Ovary (tissue), 9 donors: ENCODE results near the gene UBTD1. TPM values are rescaled to one million over a fixed set of nuclear protein-coding genes. Genes with fewer than 3 reads are reported as not detected.

ENCODE experiments used
- DNase-seq, 5 donors: peaks; one replicate each; pipeline ENCODE4 v3.0.0-alpha.2; 2019 to 2020
- H3K27ac ChIP-seq, 2 donors: fragments of 200-600 bp; one replicate each; pipeline versions ENCODE4 v1.5.1 to v1.8.0; 2019 to 2022
- H3K27me3 ChIP-seq: fragments of 200-600 bp; one replicate; pipeline ENCODE4 v1.8.0; 2022
- H3K36me3 ChIP-seq: fragments of 200-600 bp; sonication (generic); one replicate; pipeline ENCODE4 v1.5.1; 2019
- H3K4me1 ChIP-seq: one replicate; pipeline ENCODE4 v1.8.1; 2013; ENCODE audit warnings: mild to moderate bottlenecking, moderate library complexity; ENCODE audit not compliant: insufficient read depth
- H3K4me3 ChIP-seq: fragments of 200-600 bp; sonication (generic); one replicate; pipeline ENCODE4 v1.5.1; 2017
- H3K9me3 ChIP-seq, 2 donors: fragments of 200-600 bp in 1 of 2; sonication (generic) in 1 of 2; one replicate each; pipeline versions ENCODE4 v1.5.1 to v1.8.1; 2013 to 2019; ENCODE audit warnings: mild to moderate bottlenecking in 1 of 2, moderate library complexity in 1 of 2
- CTCF ChIP-seq, 3 donors: fragments of 450-650 bp in 2 of 3; fragments of 200-600 bp in 1 of 3; IDR thresholded peaks; one replicate each; pipeline versions ENCODE4 v1.5.1 to v1.8.0; 2016 to 2022; ENCODE audit warnings: antibody characterized with exemption in 3 of 3, mild to moderate bottlenecking in 1 of 3
- EP300 ChIP-seq: sonication (generic); formaldehyde crosslinking; IDR thresholded peaks from one replicate; pipeline ENCODE4 v1.6.1; 2017; ENCODE audit warnings: antibody characterized with exemption
- POLR2A ChIP-seq: fragments of 450-650 bp; IDR thresholded peaks from one replicate; pipeline ENCODE4 v1.6.1; 2017; ENCODE audit warnings: antibody characterized with exemption, mild to moderate bottlenecking, moderate library complexity
- WGBS, 3 donors: extraction: QIAGEN DNeasy Blood & Tissue Kit in 1 of 3; methylation state at CpG; one replicate each; pipeline versions ENCODE4 v1.1.5 to v1.1.7; 2013 to 2017; 5-methylcytosine and 5-hydroxymethylcytosine counted together
- intact Hi-C, 4 donors: fragments of 100-400 bp; cut with DNase I; formaldehyde crosslinking; loops; one replicate each; pipeline versions ENCODE4 v1.11.0 to v1.15.1; 2022 to 2023
- polyA plus RNA-seq, 2 donors: library from polyadenylated mRNA; stranded (reverse); fragments of 200-250 nt in 1 of 2; fragments of 350-450 nt in 1 of 2; fragmentation: Illumina TruSeq in 1 of 2; extraction: RNeasy Lipid Tissue Mini Kit (QIAGEN cat#74804) in 1 of 2; gene quantifications; one replicate each; pipeline ENCODE4 v1.2.3, GENCODE V29; 2013 to 2014
- total RNA-seq, 7 donors: library from RNA; depleted of rRNA in 2 of 7; stranded (reverse); fragments of >200 nt in 2 of 7; fragmentation: NEBNext Ultra II Directional in 3 of 7; extraction: Animal tissue kit (Norgen Biotek cat#: 25700) in 3 of 7; gene quantifications; one replicate each; pipeline versions ENCODE4 v1.1.0 to v1.2.4, GENCODE V29; 2016 to 2023
- donor health status: DM: no; HTN: no; CAD: no; lungs with moderate emphysema.
- donor health status: DM: no; HTN: no; CAD: no.
- donor health status: Bipolar disorder and iron deficiency.
- donor health status: DM: yes; HTN: yes; CAD: no.
- donor health status: DM: no; HTN: no; CAD: no.
- donor health status: DM: yes; HTN: yes; CAD: no.

Gene UBTD1
- total and polyA plus RNA-seq, 9 donors: 0.20 to 15.2 (median 11.5) TPM

DNA sequence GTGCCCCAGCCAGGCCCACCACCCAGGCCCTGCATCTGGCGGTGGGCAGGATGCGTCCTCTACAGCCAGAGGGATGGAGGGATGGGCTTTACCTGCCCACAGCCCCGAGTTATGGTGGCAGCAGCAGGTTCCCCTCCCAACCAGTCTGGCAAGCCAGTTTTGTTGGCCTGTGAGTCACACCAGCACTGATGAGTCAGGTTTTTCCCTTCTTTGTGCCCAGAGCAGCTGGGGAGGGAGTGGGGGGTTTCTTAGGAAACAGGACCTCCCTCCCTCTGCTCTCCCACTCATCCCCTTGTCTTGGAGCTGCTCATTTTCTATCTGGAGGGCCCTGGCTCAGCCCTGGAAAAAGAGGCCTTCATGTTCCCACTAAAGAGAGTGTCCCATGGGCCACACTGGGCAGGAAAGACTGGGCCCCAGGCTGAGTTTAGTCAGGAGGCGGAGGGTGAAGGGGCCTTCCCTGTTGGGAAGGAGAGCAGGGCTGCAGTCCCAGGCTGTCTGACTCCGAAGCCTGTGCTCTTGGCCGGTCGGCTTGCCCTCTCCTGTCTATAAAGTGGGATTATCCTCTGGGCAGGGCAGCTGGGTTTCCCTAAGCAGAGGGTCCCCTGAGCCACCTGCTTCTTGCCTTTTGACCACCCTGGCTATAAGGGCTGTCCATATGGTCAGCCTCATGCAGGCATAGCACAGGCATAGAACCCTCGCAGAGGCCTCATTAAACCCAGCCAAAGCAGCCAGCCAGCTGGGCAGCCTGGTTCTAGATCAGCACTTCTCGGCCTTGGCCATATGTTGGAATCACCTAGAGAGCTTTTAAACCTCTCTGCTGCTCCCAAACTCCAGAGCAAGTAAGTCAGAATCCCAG lies 43.7 kb downstream of the UBTD1 start:
- DNase-seq: peak; percentile 78 to 90 (median 80)
- Histone ChIP-seq H3K9me3 (no peaks in the 10 kb centered on the region), H3K4me1 (peaks cover 23% of the 10 kb centered on the region), H3K27me3 (no peaks in the 10 kb centered on the region), H3K4me3 (no peak overlapping the region), H3K36me3 (no peaks in the 10 kb centered on the region), H3K27ac (peak overlapping the region; percentile 75 to 79)
- intact Hi-C loops: loop anchor here in 3 of 4 donors (2.0 to 10.0 kb wide), 3 partner anchors 40 to 48 kb away; partner anchors contain the start of genes MMS19 (in 2 of the 3) and UBTD1 (in 2 of the 3)
- 32 to 55% (median 54%) methylated on average over 9 of the region's 9 CpGs for WGBS, 3 donors
- no peak for TF ChIP-seq CTCF (IDR thresholded peaks at IDR 0.05)
- no peak for TF ChIP-seq POLR2A
- TF ChIP-seq EP300: no peak

DNA sequence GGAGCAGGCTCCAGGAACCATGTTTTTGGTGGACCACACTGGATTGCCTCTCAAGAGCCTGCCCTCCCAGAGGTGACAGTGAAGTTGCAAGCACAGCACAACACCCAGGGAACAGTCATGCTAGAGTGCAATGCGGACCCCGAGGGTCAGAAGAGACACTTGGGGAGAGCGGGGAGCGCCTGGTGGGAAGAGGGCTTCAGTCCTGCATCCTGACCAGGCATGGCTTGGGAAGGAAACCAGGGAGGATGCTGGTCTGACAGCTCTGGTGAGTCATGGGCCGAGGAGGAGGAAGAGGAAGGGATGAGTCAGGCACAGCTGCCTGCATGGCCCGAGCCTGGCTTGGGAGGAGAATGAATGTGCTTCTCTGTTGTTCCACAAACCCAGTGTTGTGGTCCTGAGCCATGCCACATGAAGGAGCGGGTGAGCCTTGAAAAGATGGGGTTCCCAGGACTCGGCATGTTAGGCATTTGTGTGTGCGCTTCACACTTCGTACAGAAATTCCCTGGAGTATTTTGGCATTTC lies 44.4 kb downstream of the UBTD1 start:
- Histone ChIP-seq H3K4me3 (no peak overlapping the region), H3K27ac (peak overlapping the region; percentile 75 to 79), H3K9me3 (no peaks in the 10 kb centered on the region), H3K4me1 (peaks cover 23% of the 10 kb centered on the region), H3K27me3 (no peaks in the 10 kb centered on the region), H3K36me3 (no peaks in the 10 kb centered on the region)
- intact Hi-C loops: loop anchor here in 3 of 4 donors (2.0 to 10.0 kb wide), 3 partner anchors 41 to 48 kb away; partner anchors contain the start of genes MMS19 (in 2 of the 3) and UBTD1 (in 2 of the 3)
- 40 to 52% (median 46%) methylated on average over 10 of the region's 10 CpGs for WGBS, 3 donors
- no peak for TF ChIP-seq EP300
- no peak for TF ChIP-seq CTCF (IDR thresholded peaks at IDR 0.05)
- no peak for TF ChIP-seq POLR2A
- DNase-seq: peak; percentile 71 to 83 (median 74)

- WGBS, 3 donors: 79 to 87% (median 82%) methylated on average over 18 of the region's 18 CpGs
- DNase-seq: peak in 1 of 5 donors; percentile 19
- H3K4me3 ChIP-seq: no peak overlapping the region
- H3K4me1 ChIP-seq: peaks cover 14% of the 10 kb centered on the region
- no peak overlapping the region for H3K27ac ChIP-seq
- intact Hi-C loops: loop anchor here in 1 of 4 donors (10.0 kb wide), 1 partner anchor 52 kb away; the partner anchor contains the start of genes MMS19 and UBTD1
- H3K36me3 ChIP-seq: no peaks in the 10 kb centered on the region
- no peak for TF ChIP-seq POLR2A
- TF ChIP-seq EP300: no peak
- no peak for TF ChIP-seq CTCF (IDR thresholded peaks at IDR 0.05)
- no peaks in the 10 kb centered on the region for H3K9me3 ChIP-seq
- no peaks in the 10 kb centered on the region for H3K27me3 ChIP-seq
Measured at GRCh38 chr10:97546456-97547270, 47.9 kb downstream of the UBTD1 start.

DNA sequence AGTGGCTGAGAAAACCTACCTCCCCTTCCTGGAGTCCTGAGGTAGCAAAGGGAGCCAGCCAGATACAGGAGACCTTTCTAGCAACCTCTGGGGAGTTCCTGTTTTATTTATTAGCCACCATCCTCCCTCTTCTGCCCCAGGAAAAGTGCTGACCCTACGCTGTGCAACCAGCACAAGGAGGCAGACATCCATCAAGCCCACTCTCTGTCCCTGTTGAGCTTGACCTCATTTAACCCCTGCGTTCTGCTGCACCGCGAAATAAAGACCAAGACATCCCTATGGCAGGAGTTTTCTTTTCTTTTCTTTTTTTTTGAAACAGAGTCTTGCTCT lies 48.5 kb downstream of the UBTD1 start:
- Histone ChIP-seq H3K4me3 (no peak overlapping the region), H3K27me3 (no peaks in the 10 kb centered on the region), H3K27ac (no peak overlapping the region), H3K36me3 (no peaks in the 10 kb centered on the region), H3K4me1 (peaks cover 12% of the 10 kb centered on the region), H3K9me3 (no peaks in the 10 kb centered on the region)
- intact Hi-C loops: loop anchor here in 1 of 4 donors (10.0 kb wide), 1 partner anchor 52 kb away; the partner anchor contains the start of genes MMS19 and UBTD1
- WGBS, 3 donors: 48 to 67% (median 64%) methylated on average over 4 of the region's 4 CpGs
- no peak for TF ChIP-seq POLR2A
- TF ChIP-seq EP300: no peak
- TF ChIP-seq CTCF (IDR thresholded peaks at IDR 0.05): no peak
- no peak for DNase-seq
